D341Med (cell line): ENCODE data around the gene ZNF385B.
"Not testable (repeated sequence)": the region's sequence is repeated elsewhere in the genome, so short reads cannot be mapped to it uniquely, and the experiment has no call there.

Experiments
- DNase-seq: peaks from one replicate; pipeline ENCODE4 v3.0.0; 2012; ENCODE audit warnings: low spot score

Gene ZNF385B

GRCh38 chr2:179629776-179630175 is 231.6 kb downstream of the ZNF385B start:
- DNase-seq: not testable (repeated sequence)

GRCh38 chr2:179626261-179626660 is 235.2 kb downstream of the ZNF385B start:
- no peak for DNase-seq

- no peak for DNase-seq
These were observed 238.6 kb downstream of the ZNF385B start for GRCh38 chr2:179622635-179623300.

- DNase-seq: no peak
These were observed 239.3 kb downstream of the ZNF385B start for GRCh38 chr2:179622112-179622511.

GRCh38 chr2:179619947-179620467 is 241.4 kb downstream of the ZNF385B start:
- no peak for DNase-seq

- no peak for DNase-seq
These were observed 247.3 kb downstream of the ZNF385B start for GRCh38 chr2:179614121-179614520.

- no peak for DNase-seq
These were observed 247.7 kb downstream of the ZNF385B start for GRCh38 chr2:179613701-179614100.

- no peak for DNase-seq
These were observed 248.1 kb downstream of the ZNF385B start for GRCh38 chr2:179613299-179613651.

- no peak for DNase-seq
These were observed 248.7 kb downstream of the ZNF385B start for GRCh38 chr2:179612591-179613298.

GRCh38 chr2:179612108-179612507 is 249.3 kb downstream of the ZNF385B start:
- DNase-seq: no peak

- DNase-seq: no peak
These were observed 255.3 kb downstream of the ZNF385B start for GRCh38 chr2:179606141-179606540.

GRCh38 chr2:179605341-179605740 is 256.1 kb downstream of the ZNF385B start:
- DNase-seq: no peak

- no peak for DNase-seq
These were observed 256.8 kb downstream of the ZNF385B start for GRCh38 chr2:179604598-179604997.

GRCh38 chr2:179602452-179602851 is 259.0 kb downstream of the ZNF385B start:
- DNase-seq: no peak

GRCh38 chr2:179596018-179596417 is 265.4 kb downstream of the ZNF385B start:
- DNase-seq: no peak

GRCh38 chr2:179595284-179595683 is 266.1 kb downstream of the ZNF385B start:
- DNase-seq: peak; percentile 37

- DNase-seq: no peak
These were observed 266.9 kb downstream of the ZNF385B start for GRCh38 chr2:179594268-179595112.

GRCh38 chr2:179593323-179593722 is 268.1 kb downstream of the ZNF385B start:
- no peak for DNase-seq

GRCh38 chr2:179592167-179592936 is 269.1 kb downstream of the ZNF385B start:
- DNase-seq: no peak

GRCh38 chr2:179591690-179592089 is 269.7 kb downstream of the ZNF385B start:
- DNase-seq: no peak

GRCh38 chr2:179588486-179589145 is 272.8 kb downstream of the ZNF385B start:
- DNase-seq: no peak
